Uterus (tissue), 2 donors: ENCODE data around the gene ADARB1.

Experiments
- POLR2A ChIP-seq, 2 donors: fragments of 450-650 bp; IDR thresholded peaks; one replicate each; pipeline ENCODE4 v1.6.1; 2016; ENCODE audit warnings: antibody characterized with exemption in 2 of 2, mild to moderate bottlenecking in 1 of 2, moderate library complexity in 1 of 2
- TF ChIP-seq, protein P1 (sequence below), 4 experiments: fragments of 200-600 bp in 2 of 4; fragments of 450-650 bp in 2 of 4; sonication (generic) in 2 of 4; IDR thresholded peaks; one replicate each; pipeline ENCODE4 v1.5.1; 2016 to 2019; ENCODE audit warnings: antibody characterized with exemption in 4 of 4, mild to moderate bottlenecking in 2 of 4, moderate library complexity in 1 of 4

DNA sequence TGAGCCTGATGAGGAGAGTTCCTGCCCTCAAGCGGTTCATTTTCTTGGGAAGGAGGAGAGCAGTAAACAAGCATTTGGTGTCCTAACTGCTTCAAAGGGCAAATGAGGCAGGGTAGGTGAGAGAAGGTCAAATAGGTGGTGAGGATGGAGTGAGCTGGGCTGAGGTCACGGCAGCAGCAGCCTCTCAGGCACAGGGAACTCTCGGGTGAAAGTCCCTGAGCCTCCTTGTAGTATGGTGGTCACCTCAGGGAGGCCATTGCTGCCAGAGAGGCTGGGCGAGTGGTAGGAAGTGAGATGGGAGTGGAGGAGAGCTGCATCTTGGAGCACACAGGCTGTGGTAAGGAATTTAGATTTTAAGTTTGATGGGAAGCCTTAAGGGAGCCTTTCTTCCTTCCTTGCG lies 4.0 kb downstream of the ADARB1 start:
- no peak for TF ChIP-seq POLR2A (IDR thresholded peaks at IDR 0.05)
- TF ChIP-seq, protein P1, sequence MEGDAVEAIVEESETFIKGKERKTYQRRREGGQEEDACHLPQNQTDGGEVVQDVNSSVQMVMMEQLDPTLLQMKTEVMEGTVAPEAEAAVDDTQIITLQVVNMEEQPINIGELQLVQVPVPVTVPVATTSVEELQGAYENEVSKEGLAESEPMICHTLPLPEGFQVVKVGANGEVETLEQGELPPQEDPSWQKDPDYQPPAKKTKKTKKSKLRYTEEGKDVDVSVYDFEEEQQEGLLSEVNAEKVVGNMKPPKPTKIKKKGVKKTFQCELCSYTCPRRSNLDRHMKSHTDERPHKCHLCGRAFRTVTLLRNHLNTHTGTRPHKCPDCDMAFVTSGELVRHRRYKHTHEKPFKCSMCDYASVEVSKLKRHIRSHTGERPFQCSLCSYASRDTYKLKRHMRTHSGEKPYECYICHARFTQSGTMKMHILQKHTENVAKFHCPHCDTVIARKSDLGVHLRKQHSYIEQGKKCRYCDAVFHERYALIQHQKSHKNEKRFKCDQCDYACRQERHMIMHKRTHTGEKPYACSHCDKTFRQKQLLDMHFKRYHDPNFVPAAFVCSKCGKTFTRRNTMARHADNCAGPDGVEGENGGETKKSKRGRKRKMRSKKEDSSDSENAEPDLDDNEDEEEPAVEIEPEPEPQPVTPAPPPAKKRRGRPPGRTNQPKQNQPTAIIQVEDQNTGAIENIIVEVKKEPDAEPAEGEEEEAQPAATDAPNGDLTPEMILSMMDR (IDR thresholded peaks at IDR 0.05): no peak
